ENCODE measurements around the gene ADGRA1.

Gene ADGRA1

GRCh38 chr10:133159950-133160825, 72.5 kb downstream of the ADGRA1 start, which contains the start of gene KNDC1:
Gene KNDC1, plus strand, starts transcription at chr10:133160219. Its CDS starts 249 bp downstream, at chr10:133160468.
- no peaks in the 10 kb centered on the region for H3K27me3 ChIP-seq (ENCODE audit: insufficient read depth, low read length, poor library complexity, severe bottlenecking)
- H3F3A ChIP-seq (ENCODE audit: low read depth) = no peaks in the 10 kb centered on the region
- no peak within 1 kb of the TSS for H3K4me2 ChIP-seq (ENCODE audit: low read depth, low read length, poor library complexity, severe bottlenecking)
- no peaks in the 10 kb centered on the region for H4K20me1 ChIP-seq (ENCODE audit: insufficient read depth, low read length, poor library complexity, severe bottlenecking)
- no peak within 1 kb of the TSS for H2AFZ ChIP-seq (ENCODE audit: low read length)
- H3K9me3 ChIP-seq (ENCODE audit: insufficient read depth, low read depth, low read length) = peaks cover 11% of the 10 kb centered on the region; the same call in 1 of the 2 replicates
- no peaks in the 10 kb centered on the region for H3K4me1 ChIP-seq (ENCODE audit: insufficient read depth, low read length, poor library complexity, severe bottlenecking)
- no peaks in the 10 kb centered on the region for H3K9me2 ChIP-seq (replicated peaks; ENCODE audit: low read depth, low read length)
- TF ChIP-seq EZH2phosphoT487 (IDR thresholded peaks at IDR 0.05; ENCODE audit: borderline replicate concordance) (no peak), CTCF (conservative IDR thresholded peaks at IDR 0.05; ENCODE audit: low read length) (no peak)
- H3K79me2 ChIP-seq (ENCODE audit: insufficient read depth, low read length) = no peaks in the 10 kb centered on the region
- no peak within 1 kb of the TSS for H3K4me3 ChIP-seq (ENCODE audit: low read length, poor library complexity, severe bottlenecking)
- no peaks in the 10 kb centered on the region for H3K36me3 ChIP-seq (ENCODE audit: insufficient read depth, low read length)
- no peak within 1 kb of the TSS for H3K9ac ChIP-seq (ENCODE audit: low read depth, low read length, poor library complexity, severe bottlenecking)

GRCh38 chr10:133160826-133161471, 73.2 kb downstream of the ADGRA1 start:
- H3K4me2 ChIP-seq (ENCODE audit: low read depth, low read length, poor library complexity, severe bottlenecking) = no peak overlapping the region

More at GRCh38 chr10:133160826-133161471, 73.2 kb downstream of the ADGRA1 start:
- TF ChIP-seq EZH2phosphoT487 (IDR thresholded peaks at IDR 0.05; ENCODE audit: borderline replicate concordance) = no peak
- TF ChIP-seq CTCF (conservative IDR thresholded peaks at IDR 0.05; ENCODE audit: low read length) = no peak
- Histone ChIP-seq H3K27me3 (ENCODE audit: insufficient read depth, low read length, poor library complexity, severe bottlenecking) (no peaks in the 10 kb centered on the region), H3K9me3 (ENCODE audit: insufficient read depth, low read depth, low read length) (peaks cover 16% of the 10 kb centered on the region; the same call in 1 of the 2 replicates), H3K79me2 (ENCODE audit: insufficient read depth, low read length) (no peaks in the 10 kb centered on the region), H2AFZ (ENCODE audit: low read length) (no peak overlapping the region), H3K9ac (ENCODE audit: low read depth, low read length, poor library complexity, severe bottlenecking) (no peak overlapping the region), H3K4me3 (ENCODE audit: low read length, poor library complexity, severe bottlenecking) (no peak overlapping the region), H3K9me2 (replicated peaks; ENCODE audit: low read depth, low read length) (no peaks in the 10 kb centered on the region), H3K4me1 (ENCODE audit: insufficient read depth, low read length, poor library complexity, severe bottlenecking) (no peaks in the 10 kb centered on the region), H3K36me3 (ENCODE audit: insufficient read depth, low read length) (no peaks in the 10 kb centered on the region), H3F3A (ENCODE audit: low read depth) (no peaks in the 10 kb centered on the region), H4K20me1 (ENCODE audit: insufficient read depth, low read length, poor library complexity, severe bottlenecking) (no peaks in the 10 kb centered on the region)
